ENCODE results near the gene HRH1. TPM values are rescaled to one million over a fixed set of nuclear protein-coding genes. Genes with fewer than 3 reads are reported as not detected.
"Not testable (repeated sequence)": the region's sequence is repeated elsewhere in the genome, so short reads cannot be mapped to it uniquely, and the experiment has no call there.

Gene HRH1
- total RNA-seq, 1 experiment from 2014 or later: 9.0 TPM

DNA sequence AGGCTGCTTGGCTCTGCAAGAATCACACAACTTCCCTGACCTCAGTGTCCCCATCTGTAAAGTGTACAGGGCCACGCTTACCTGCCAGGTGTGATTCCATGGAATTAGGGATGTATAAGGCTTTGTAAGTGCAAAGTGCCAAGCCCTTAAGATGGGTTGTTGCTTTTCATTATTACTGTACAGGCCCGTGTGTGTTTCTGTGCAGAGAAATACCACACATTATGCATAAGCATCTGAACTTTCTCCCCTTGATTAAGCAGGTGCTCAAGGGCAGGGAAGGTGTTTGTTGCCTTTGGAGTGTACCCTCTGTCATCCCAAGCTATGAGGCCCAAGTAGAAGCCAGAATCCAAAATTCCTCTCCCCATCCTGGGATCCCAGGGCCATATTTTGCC, 13.6 kb upstream of the HRH1 start:
- no peak for DNase-seq (ENCODE audit: low read depth)

DNA sequence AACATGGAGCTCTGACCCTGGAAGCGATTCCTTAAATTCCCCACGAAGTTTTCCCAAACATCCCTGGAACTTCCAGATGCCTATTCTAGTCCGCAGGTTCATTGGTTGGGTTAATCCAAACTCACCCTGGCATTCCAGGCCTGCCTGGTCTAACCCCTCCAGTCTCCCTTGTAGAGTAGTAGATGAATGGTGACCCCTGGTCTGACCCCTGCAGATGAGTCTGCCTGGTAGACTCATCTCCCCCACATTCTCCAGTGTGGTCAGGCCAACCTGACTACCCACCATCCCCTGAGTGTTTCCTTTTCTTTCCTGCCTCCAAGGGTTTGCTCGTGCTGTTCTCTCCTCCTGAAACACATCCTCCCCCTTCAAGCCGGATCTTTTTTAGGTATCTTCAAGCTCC, 10.8 kb upstream of the HRH1 start:
- no peak for DNase-seq (ENCODE audit: low read depth)

DNA sequence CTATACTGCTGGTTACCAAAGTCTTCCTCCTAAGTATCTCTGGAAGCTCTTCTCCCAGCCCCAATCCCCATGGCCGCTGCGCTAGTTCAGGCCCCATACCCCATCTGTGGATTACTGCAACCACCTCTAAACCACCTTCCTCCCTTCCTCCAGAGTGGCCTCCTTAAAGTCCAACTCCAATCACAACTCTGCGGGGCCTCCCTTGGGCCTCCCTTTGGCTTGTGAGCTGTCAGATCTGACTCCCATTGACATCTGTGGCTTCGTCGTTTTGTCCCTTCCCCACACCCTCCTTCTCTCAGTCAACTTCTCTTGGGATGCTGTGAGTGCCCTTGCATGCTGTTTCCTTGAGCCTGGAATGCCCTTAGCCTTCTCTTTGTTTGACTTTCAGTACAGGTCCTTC, 9.3 kb upstream of the HRH1 start:
- no peak for DNase-seq (ENCODE audit: low read depth)

DNA sequence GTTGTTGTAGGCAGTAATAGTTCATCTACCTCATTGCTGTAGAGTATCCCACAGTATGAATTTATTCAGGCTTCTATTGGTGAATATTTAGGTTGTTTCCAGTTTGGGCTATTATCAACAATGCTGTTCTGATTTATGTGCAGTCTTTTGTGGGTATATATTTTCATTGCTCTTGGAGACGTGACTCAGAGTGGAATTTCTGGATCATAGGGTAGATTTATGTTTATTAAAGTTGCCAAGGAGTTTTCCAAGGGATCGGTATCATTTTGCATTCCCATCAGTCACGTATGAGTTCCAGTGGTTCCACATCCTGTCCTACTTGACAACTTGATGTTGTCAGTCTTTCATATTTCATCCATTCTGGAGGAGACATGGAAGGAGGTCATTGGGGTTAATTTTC, 8.4 kb upstream of the HRH1 start:
- peak; percentile 78 for DNase-seq (ENCODE audit: low read depth)

DNA sequence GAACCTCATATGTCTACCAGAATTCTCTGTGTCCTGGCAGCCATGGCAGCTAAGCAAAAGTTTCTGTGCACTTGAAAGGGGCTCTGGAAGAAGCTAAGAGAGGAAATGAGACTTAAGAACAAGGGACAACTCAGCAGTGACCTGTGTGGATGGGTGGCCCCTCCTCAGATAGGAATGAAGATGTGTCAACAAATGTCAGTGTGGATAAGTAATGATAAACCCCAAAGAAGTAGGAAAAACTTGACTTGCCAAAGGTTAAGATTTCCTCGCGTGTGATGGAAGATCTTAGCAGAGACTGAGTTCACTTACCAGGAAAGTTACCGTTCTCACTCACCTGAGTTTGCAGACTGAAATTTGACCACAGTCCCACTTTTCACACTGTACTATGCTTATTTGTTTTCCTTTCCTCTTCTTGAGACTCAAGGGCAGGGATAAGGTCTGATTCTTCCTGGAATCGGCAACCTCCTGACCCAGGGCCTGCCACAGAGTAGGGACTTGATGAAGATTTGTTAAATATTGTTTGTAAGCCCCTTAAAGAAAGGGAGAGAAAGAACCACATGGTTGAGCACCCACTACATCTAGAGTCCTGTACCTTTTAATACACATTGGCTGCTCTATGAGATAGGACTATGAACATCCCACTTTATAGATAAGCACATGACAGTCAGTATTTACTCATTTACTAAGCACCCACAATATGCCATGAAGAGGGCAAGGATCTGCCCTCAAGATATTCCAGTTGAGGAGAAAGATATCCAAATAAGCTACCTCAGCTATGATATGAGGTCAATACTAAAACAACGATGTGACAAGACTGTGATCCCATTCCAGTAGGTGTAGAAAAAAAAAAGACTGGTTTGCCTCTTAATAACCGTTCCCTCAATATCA, 7.3 kb upstream of the HRH1 start:
- no peak for DNase-seq (ENCODE audit: low read depth)

DNA sequence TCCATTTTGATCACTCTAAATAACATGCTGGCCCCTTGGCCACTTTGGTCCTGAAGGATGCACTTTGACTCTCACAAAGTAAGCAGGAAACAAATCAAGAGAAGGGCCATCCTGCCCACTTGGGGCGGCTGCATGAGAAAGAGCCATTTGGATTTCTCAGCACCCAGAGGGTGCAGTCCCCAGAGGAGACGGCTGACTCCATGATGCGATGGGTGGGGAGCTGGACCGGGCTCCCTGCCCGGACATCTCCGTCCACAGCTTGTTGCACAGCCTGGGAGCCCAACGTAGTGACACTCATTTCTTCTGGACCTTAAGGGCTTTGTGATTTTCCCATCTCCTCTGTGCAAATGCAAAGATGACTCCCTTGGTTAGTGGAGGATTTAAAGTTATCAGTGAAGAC, 4.0 kb upstream of the HRH1 start:
- no peak for DNase-seq (ENCODE audit: low read depth)

DNA sequence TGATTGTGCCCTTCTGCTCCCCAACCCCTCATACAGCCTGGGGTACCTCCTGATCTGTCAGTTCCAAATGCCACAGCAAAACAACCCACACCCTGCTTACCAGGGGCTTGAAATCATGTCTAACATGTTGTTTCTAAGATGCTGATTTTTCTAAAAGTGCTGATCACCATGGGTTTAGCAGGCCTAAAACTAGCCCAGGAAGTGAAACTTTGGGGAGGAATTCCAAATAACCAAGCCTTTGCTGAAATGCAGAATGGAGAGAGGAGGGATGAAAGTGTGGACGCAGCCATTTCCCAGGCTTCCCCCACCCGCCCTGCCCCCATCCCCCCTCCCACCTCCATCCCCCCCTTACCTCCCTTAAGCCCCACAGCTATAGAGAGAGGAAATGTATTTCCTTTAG, 2.0 kb upstream of the HRH1 start:
- DNase-seq (ENCODE audit: low read depth): no peak

DNA sequence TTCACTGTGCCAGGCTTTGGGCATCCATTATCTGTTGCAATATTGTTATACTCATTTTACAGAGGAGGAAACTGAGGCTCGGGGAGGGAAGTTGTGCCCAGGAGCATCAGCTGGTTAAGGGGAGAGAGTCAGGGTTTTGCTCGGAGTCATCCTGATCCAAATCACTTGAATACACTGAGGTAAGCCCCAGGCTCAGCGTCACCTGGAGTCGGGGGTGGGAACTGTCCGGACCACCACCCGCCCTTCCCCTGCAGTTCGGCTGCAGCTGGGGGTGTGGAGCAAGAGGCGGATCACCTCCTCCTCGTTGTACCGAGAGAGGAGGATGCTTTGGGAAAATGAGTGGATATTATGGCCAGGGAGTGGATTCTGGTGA, 646 bp downstream of the HRH1 start:
- peak; percentile 34 for DNase-seq (ENCODE audit: low read depth)

DNA sequence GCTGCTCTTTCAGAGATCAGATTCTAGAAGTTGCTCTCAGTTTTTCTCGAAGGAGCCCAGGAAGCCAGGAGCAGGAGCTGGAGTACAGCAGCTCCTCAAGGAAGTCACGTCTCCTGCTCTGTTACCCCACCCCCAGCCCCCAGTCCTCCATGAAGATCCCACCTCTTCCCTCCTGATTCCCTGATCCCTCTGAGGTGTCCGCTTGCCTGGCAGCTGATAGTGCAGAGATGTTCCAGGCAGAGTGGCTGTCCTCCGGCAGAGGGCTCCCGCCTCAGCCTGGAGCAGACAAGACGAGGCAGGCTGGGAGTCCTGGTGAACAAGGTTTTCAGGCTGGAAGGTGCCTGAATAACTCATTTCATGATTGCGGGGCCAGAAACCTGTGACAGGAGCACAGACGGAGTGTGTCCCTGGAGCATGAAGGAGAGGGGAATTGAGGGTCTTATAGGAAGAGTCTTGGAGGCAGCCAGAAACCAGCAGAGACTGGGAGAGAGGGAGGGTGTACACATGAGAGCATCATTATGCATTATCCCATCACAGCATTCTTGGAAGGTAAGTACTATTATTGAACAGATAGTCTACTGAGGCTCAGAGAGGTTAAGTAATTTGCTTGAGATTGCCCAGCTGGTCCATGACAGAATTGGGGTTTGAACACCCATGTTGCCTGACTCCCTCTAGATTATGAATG, 1.2 kb downstream of the HRH1 start:
- peak; percentile 82 for DNase-seq (ENCODE audit: low read depth)

DNA sequence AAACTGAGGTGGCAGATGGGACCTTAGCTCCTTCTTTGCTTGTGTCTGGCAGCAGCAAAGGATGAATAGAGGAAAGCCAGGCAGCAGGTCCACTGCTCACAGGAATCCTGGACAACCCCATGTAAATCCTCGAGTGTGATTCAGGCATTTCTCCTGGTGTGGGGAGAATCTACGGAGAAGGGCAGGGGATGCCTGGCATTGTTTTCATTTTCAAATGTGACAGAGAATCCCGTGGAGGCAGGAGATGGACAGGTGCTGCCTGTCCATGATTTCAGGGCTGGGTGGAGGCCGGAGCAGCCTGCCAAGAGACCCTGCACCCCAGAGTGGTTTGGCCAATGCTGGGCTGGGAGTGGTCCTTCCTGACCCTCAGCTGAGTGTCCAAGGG, 1.7 kb downstream of the HRH1 start:
- DNase-seq (ENCODE audit: low read depth): no peak

DNA sequence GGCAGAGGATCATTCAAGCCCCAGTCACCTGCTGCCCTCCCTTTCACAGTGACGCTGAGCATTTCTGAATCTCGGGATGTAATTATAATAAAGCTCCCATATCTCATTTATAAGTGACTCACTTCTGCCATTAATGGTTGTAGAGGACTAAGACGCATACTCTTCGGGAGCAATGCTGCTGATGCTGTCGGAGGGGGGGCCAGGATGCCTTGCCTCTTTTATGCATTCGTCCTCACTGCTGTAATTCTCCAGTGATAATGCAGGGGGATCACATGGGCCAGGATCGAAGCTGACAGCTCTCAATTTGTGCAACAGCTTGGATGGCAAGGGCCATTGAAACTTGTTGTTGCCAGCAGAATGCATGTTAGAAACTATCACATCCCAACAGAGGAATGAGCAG, 3.1 kb downstream of the HRH1 start:
- no peak for DNase-seq (ENCODE audit: low read depth)

DNA sequence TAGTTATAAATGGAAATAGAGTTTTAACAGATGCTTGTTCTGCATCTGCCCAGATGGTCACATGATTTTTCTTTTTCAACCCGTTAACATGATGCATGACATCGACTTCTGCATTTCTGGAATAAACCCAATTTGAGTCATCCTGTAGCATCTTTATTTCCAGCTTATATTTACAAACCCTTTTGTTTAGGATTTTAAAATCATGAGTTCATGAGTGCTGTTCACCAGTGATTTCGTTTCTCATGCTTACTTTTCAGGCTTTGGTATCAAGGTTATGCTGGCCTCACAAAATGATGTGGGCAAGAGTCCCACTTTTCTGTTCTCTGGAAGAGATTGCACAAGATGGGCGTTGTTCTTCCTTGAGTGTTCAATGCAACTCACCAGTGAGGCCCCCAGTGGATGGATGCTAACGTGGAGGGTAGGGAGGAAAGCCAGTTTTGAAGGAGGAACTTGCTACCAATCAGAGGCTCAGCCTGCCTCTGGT, 5.2 kb downstream of the HRH1 start:
- no peak for DNase-seq (ENCODE audit: low read depth)

DNA sequence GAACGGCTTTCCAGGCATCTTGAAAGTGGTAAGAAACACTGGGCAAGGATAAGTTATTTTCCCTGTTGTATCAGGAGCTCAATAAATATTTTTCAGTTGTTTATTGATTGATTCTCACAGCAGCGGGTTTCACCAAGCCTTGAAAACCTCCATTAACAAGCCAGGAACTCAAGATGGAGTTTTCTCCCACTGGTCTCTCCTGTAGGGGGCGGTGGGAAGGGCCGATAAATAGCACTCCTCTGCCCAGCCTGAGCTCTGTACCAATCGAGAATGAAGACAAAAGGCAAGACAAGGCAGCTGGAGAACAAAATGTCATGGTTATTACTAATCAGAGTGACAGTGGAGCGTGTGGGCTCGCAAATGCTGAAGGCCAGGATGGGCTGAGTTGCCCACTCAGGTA, 7.4 kb downstream of the HRH1 start:
- no peak for DNase-seq (ENCODE audit: low read depth)

DNA sequence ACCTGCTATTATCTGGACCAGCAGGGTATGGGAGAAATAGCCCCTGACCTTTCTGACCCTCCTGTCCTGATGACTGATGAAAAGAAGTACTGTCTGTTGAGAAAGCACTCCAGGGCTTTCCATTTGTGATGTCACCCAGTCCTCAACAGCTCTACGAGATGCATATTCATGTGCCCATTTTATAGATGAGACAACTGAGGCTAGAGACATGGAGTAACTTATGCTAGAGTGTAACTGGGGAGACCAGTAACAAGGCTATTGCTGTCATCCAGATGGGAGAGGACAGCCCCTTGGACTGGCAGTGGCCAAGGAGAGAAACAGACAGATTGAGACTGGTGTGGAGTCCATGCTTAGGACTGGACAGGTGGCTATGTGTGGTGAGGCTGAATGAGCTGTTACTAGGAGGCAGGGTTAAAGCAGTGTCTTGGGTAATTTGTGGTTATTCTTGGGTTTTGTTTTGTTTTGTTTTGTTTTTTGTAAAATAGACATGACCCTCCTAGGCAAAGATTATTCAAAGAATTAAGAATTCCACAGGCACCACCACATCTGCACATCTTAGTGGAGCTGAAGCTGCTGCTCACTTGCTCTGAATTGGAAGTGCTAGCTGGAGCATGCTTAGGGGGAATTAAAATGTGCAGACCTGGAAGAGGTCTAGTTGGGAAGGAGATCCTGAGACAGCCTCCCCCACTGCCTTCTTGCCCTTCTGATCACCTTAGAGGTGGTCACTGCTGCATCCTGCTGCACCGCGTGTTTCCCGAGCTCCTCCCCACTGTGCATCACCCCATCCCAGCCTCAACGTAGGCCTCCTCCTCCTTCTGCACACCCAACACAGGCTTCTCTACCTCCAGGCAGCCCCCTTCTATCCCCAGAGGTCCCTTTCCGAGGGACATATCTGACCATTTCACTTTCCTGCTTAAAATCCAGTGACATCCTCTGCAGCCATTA, 8.4 kb downstream of the HRH1 start:
- DNase-seq (ENCODE audit: low read depth): no peak

DNA sequence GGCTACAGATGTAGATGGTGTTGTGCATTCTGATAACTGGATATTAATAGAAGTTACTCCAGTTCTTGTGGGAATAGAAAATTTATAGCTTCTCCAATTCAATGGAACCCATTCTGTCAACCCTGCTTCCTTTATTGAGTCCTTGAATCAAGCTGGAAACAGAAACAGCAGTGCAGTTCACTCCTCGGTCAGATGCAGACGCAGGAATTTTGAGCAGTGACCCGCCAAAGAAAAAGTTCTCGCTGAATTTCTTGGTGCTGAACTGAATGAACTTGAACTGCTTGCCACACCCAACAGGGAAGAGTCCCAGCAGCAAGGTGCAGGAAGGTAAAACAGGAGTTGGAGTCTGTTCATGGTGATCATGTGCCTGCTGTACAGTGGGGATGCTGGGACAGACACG, 10.3 kb downstream of the HRH1 start:
- DNase-seq (ENCODE audit: low read depth): no peak

DNA sequence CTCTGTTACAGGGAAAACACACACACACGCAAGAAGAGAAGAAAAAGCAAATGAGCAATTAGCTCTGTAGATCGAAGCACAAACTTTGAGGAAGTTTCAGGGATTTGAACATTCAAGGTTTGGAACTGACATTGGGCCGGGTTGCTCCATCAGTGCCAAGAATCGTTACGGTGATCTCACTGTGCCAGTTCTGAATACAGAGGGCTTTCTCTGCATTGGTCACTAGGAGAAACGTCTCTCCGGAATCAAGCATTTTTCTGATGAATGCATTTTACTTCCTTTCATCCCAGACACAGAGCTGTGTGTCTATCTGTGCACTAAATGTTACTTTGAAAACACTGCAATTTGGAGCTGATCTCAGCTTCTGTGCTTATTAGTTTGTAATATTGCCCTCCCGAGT, 11.2 kb downstream of the HRH1 start:
- no peak for DNase-seq (ENCODE audit: low read depth)

DNA sequence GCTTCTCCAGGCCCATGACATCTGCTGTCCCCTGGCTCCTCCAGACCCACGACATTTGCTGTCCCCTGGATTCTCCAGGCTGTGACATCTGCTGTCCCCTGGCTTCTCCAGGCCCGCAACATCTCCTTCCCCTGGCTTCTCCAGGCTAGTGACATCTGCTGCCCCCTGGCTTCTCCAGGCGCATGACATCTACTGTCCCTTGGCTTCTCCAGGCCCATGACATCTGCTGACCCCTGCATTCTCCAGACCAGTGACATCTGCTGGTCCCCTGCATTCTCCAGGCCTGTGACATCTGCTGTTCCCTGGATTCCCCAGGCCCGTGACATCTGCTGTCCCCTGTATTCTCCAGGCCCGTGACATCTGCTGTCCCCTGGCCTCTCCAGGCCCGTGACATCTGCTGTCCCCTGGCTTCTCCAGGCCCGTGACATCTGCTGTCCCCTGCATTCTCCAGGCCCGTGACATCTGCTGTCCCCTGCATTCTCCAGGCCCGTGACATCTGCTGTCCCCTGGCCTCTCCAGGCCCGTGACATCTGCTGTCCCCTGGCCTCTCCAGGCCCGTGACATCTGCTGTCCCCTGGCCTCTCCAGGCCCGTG, 12.6 kb downstream of the HRH1 start:
- not testable (repeated sequence) for DNase-seq (ENCODE audit: low read depth)

DNA sequence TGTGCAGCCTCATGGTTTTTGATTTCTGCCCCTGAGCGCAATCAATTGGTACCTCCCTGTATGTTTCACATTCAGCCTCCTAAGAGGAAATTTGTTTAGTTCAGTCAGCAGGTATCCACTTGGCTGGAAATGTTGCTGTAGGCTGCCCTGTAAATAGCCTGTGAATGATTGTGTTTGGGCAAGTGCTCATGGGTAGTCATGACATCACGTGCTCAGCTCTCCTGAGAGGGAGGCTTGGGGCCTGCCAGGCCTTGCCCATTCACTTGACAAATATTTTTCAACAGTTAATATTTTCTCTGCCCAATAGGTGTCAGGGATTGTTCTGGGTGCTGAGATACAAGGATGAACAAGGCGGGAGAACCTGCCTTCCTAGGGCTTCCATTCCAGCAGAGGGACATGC, 13.3 kb downstream of the HRH1 start:
- DNase-seq (ENCODE audit: low read depth): no peak

DNA sequence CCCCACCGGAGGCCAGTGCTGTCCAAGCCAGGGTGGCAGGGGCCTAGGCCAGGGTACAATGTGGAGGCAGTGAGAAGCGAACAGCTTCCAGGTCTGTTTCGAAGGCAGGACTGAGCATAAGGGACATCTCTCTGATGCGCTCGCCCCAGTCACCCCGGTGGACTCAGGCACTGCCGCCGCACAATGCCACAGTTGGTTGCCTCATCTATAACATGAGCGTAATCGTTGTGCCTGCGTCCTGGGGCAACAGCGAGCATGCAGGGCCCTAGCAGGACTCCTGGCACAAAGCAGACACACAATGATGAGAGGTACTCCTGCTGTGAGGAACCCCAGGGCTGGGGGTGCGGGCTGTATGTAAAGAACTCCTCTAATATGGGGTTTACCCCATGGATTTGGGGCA, 14.1 kb downstream of the HRH1 start:
- no peak for DNase-seq (ENCODE audit: low read depth)

DNA sequence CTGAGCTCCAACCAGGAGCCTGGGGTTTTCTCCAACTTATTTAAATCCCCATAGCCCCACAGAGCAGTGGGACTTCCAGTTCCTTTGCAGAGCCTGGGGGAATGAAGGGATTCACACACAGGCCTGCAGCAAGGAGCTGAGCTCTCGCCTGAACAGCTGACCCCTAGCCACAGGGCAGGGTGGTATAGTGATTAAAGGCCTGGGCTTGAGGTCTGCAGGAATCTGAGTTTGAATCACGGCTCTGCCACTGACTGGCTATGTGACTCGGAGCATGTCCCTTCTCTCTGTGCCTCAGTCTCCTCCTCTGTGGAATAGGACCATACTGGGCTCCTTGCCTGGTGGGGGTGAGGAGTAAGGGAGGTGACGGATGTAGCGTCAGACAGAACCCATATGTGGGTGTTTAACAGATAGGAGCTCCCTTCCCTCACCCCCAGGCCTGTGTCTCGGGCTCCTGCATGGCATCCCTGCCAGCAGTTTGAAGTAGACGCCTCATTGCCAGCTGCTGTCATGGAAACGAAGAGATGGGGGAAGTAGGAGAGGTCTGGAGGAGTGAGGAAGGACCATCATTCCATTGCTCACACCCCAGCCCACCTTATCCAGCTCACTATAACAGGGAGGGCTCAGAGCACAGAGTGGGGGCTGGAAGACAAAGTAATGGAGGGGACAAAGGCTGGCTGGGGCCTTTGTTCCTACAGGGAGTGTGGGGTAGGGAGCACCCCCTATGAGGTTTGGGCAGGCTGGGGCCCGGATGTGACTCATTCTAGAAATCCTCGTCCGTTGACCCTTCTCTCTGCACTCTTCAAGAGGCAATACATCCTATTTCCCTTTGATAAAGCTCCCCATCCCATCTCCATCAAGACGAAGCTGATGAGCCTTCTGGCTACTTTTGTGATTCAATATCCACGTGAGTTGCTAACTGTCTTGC, 14.8 kb downstream of the HRH1 start:
- peak; percentile 58 for DNase-seq (ENCODE audit: low read depth)

Measured in Daoy (cell line).